Thoracic aorta (tissue), 2 donors: ENCODE measurements around the gene ACO2. TPM values are rescaled to one million over a fixed set of nuclear protein-coding genes. Genes with fewer than 3 reads are reported as not detected.
A peak's percentile ranks its signal among the peaks of the same experiment; 100 is the strongest.

ENCODE experiments used
- ATAC-seq: fragments of 150-250 bp; one replicate; pipeline ENCODE4 v1.8.0; 2017; ENCODE audit warnings: low read depth; ENCODE audit not compliant: insufficient number of reproducible peaks, low FRiP score
- DNase-seq: peaks from one replicate; pipeline ENCODE4 v3.0.0-alpha.2; 2020; ENCODE audit warnings: low spot score
- H3K27ac ChIP-seq, 2 donors: fragments of 200-600 bp; sonication (generic); 1 replicate in 1 of 2; 2 replicates in 1 of 2; pipeline ENCODE4 v1.5.1; 2016; ENCODE audit warnings: mild to moderate bottlenecking in 2 of 2, moderate library complexity in 2 of 2
- H3K27me3 ChIP-seq: fragments of 200-600 bp; sonication (generic); replicated peaks from 2 replicates; pipeline ENCODE4 v1.6.0; 2016; ENCODE audit warnings: mild to moderate bottlenecking; ENCODE audit not compliant: insufficient read depth
- H3K36me3 ChIP-seq: fragments of 200-600 bp; sonication (generic); one replicate; pipeline ENCODE4 v1.5.1; 2016
- H3K4me1 ChIP-seq, 2 donors: fragments of 200-600 bp; sonication (generic); 1 replicate in 1 of 2; 2 replicates in 1 of 2; pipeline versions ENCODE4 v1.5.1 to v1.6.0; 2016; ENCODE audit warnings: low read depth in 2 of 2, mild to moderate bottlenecking in 1 of 2; ENCODE audit not compliant: control insufficient read depth in 1 of 2
- H3K4me3 ChIP-seq: fragments of 200-600 bp; sonication (generic); 2 replicates; pipeline ENCODE4 v1.5.1; 2016; ENCODE audit warnings: mild to moderate bottlenecking
- H3K9me3 ChIP-seq: fragments of 200-600 bp; sonication (generic); 2 replicates; pipeline ENCODE4 v1.5.1; 2016
- total RNA-seq, 2 donors: library from RNA; depleted of rRNA; stranded (reverse); fragments of >200 nt; gene quantifications; one replicate each; pipeline versions ENCODE4 v1.1.0 to v1.2.3, GENCODE V29; 2016
- TF ChIP-seq, protein P1 (sequence below): fragments of 200-600 bp; sonication (generic); IDR thresholded peaks from one replicate; pipeline ENCODE4 v1.5.1; 2019; ENCODE audit warnings: antibody characterized with exemption

Gene ACO2
- total RNA-seq, 2 donors from 2014 or later, result 52.1 to 57.8 TPM

DNA sequence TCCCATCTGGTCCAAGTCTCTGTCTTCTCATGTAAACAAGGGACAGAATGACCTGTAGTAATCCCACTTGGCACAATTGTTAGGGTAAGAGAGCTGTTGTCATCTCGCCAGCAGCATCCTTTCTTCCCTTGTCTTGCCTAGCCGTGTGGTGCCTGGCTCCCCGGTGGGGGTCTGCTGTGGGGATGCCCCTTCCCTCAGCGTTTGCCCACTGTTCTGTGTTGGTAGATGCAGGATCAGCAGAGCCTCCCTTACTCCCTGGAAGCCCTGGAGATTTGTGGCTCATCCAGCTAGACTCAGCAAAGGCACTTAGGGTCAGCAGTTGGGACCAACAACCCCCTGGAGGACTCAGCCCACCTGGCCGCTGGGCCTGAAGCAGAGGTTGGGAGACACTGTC is 13.0 kb downstream of the ACO2 start:
- Histone ChIP-seq H3K9me3 (no peaks in the 10 kb centered on the region), H3K4me3 (no peak overlapping the region), H3K36me3 (no peaks in the 10 kb centered on the region), H3K27ac (peak overlapping the region; percentile 84 to 93), H3K27me3 (no peaks in the 10 kb centered on the region), H3K4me1 (peaks cover 35 to 62% of the 10 kb centered on the region in 2 donors)
- ATAC-seq (no peak), DNase-seq (no peak)
- TF ChIP-seq, protein P1, sequence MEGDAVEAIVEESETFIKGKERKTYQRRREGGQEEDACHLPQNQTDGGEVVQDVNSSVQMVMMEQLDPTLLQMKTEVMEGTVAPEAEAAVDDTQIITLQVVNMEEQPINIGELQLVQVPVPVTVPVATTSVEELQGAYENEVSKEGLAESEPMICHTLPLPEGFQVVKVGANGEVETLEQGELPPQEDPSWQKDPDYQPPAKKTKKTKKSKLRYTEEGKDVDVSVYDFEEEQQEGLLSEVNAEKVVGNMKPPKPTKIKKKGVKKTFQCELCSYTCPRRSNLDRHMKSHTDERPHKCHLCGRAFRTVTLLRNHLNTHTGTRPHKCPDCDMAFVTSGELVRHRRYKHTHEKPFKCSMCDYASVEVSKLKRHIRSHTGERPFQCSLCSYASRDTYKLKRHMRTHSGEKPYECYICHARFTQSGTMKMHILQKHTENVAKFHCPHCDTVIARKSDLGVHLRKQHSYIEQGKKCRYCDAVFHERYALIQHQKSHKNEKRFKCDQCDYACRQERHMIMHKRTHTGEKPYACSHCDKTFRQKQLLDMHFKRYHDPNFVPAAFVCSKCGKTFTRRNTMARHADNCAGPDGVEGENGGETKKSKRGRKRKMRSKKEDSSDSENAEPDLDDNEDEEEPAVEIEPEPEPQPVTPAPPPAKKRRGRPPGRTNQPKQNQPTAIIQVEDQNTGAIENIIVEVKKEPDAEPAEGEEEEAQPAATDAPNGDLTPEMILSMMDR, result no peak

DNA sequence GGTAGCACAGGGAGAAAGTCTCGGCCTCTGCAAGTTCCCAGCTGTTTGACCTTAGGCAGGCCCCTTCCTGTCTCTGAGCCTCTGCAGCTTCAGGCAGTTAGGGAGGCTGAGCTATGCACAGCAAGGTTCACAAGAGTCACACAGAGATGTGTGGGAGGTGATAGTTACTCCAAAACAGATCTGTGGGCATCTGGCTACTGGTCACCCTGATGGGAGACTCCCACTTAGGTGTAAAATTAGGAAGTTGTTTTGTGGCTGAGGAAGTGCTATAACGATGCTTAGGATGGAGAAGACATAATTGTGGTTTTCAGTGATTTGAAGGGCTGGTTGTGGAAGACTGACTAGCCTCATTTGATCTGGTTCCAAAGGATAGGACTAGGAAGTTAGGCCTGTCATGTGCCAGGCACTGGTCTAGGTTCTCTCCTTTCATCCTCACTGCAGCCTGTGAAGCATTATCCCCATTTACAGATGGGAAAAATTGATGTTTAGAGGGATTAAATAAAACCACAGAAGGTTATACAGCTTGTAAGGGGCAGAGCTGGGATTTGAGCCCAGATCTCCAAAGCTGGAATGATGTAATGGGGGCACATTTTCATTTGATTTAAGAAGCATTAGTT is 13.5 kb downstream of the ACO2 start:
- ATAC-seq (no peak), DNase-seq (no peak)
- peak overlapping the region; percentile 84 to 93 for H3K27ac ChIP-seq
- H3K4me1 ChIP-seq, result peaks cover 35 to 67% of the 10 kb centered on the region in 2 donors
- no peak overlapping the region for H3K4me3 ChIP-seq
- TF ChIP-seq, protein P1, result no peak
- no peaks in the 10 kb centered on the region for H3K36me3 ChIP-seq
- H3K27me3 ChIP-seq, result no peaks in the 10 kb centered on the region
- H3K9me3 ChIP-seq, result no peaks in the 10 kb centered on the region

DNA sequence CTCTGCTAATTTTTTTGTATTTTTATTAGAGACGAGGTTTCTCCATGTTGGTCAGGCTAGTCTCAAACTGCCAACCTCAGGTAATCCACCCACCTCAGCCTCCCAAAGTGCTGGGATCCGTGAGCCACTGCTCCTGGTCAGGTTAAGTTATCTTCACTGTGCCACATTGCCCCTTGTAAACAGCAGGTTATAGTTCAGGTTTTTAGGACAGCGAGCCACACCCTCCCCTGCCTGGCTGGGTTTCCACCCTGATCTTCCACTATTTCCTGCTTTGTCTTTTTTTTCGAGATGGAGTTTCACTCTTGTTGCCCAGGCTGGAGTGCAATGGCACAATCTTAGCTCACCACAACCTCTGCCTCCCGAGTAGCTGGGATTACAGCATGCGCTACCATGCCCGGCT is 16.1 kb downstream of the ACO2 start:
- Histone ChIP-seq H3K4me1 (peaks cover 27 to 66% of the 10 kb centered on the region in 2 donors), H3K27ac (peak overlapping the region; percentile 12 to 23), H3K9me3 (no peaks in the 10 kb centered on the region), H3K27me3 (no peaks in the 10 kb centered on the region), H3K4me3 (no peak overlapping the region), H3K36me3 (no peaks in the 10 kb centered on the region)
- no peak for DNase-seq
- TF ChIP-seq, protein P1, result no peak
- no peak for ATAC-seq

DNA sequence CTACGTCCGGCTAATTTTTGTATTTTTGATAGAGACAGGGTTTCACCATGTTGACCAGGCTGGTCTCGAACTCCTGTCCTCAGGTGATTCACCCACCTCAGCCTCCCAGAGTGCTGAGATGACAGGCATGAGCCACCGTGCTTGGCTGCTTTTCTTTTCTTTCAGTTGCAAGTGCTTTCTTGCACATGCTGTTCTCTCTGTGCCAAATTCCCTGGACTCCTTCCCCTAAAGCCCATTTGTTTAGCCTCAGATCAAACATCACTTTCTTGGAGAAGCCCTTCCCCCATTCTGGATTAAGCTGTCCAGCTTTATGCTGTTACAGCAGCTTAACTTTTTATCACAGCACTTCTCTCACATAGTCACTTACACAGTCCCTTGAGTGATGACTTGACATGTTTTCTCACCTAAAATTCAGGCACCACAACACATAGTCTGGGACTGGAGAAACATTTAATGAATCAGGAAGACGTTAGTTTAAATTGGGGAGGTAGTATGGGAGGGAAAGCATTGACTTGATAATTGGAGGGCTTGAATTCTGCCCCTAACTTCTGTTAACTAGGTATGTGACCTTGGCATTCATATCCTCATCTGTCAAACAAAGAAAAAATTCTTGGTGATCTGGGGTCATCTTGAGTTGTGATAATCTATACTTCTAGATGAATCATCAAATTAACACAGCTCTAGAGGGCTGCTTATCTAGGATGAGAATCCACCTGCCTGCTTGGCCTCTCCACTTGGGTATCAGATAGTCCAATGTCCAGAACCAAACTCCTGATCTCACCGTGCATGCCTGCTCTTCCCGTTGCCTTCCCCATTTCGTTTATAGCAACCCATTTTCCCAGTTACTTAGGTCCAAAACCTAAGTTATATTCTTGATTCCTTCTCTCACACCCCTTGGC is 18.4 kb downstream of the ACO2 start:
- DNase-seq (no peak), ATAC-seq (no peak)
- no peaks in the 10 kb centered on the region for H3K36me3 ChIP-seq
- H3K4me3 ChIP-seq, result no peak overlapping the region
- H3K27ac ChIP-seq, result peak overlapping the region in 1 of 2 donors; percentile 26
- TF ChIP-seq, protein P1, result no peak
- no peaks in the 10 kb centered on the region for H3K27me3 ChIP-seq
- peaks cover 11 to 61% of the 10 kb centered on the region in 2 donors for H3K4me1 ChIP-seq
- no peaks in the 10 kb centered on the region for H3K9me3 ChIP-seq

DNA sequence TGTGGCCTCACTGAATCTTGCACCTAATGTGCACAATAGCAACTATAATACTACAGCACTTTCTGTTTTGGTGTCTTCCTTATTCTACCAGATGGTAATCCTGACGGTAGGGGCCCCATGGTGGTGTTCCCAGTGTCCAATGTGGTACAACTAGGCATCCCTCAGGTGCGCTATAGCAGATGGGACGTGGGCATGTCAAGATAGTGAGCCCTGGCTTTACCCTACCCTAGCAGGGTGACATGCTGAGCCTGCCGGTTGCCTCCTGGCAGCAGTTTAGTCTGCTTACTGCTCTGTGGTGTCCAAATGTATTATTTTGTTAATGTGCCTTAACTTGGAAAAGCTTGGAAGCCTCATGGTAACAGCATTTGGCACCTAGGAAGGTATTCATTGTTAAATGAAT is 19.2 kb downstream of the ACO2 start:
- DNase-seq, result no peak
- no peaks in the 10 kb centered on the region for H3K9me3 ChIP-seq
- no peak overlapping the region for H3K4me3 ChIP-seq
- H3K27me3 ChIP-seq, result no peaks in the 10 kb centered on the region
- H3K4me1 ChIP-seq, result peaks cover 8 to 55% of the 10 kb centered on the region in 2 donors
- ATAC-seq, result no peak
- H3K27ac ChIP-seq, result no peak overlapping the region
- TF ChIP-seq, protein P1, result no peak
- no peaks in the 10 kb centered on the region for H3K36me3 ChIP-seq
